Measurements from ENCODE around the gene CDS2. TPM values are rescaled to one million over a fixed set of nuclear protein-coding genes. Genes with fewer than 3 reads are reported as not detected.
A peak's percentile ranks its signal among the peaks of the same experiment; 100 is the strongest.

The CDS2 gene
- total and polyA plus RNA-seq, 10 of the 15 experiments (the other 5 are each of a cell fraction or from before 2014, with no cell fraction given): 11.5 to 94.7 (median 23.1) TPM

DNA sequence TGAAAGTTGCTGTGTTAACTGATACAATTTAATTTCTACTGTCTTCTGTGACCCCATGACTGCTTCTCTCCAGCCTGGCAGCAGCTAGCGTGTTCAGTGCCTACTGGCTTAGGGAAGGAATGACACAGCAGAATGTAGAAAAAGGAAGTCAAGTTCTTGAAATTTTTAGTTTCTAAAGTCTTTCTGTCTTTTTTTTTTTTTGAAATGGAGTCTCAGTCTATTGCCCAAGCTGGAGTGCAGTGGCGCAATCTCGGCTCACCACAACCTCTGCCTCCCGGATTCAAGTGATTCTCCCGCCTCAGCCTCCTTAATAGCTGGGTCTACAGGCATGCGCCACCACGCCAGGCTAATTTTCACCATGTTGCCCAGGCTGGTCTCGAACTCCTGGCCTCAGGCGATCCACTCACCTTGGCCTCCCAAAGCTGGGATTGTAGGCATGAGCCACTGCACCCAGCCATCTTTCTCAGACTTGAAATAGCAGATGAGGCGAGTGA lies 46.4 kb upstream of the CDS2 start (continued):
- TF ChIP-seq, protein P1, sequence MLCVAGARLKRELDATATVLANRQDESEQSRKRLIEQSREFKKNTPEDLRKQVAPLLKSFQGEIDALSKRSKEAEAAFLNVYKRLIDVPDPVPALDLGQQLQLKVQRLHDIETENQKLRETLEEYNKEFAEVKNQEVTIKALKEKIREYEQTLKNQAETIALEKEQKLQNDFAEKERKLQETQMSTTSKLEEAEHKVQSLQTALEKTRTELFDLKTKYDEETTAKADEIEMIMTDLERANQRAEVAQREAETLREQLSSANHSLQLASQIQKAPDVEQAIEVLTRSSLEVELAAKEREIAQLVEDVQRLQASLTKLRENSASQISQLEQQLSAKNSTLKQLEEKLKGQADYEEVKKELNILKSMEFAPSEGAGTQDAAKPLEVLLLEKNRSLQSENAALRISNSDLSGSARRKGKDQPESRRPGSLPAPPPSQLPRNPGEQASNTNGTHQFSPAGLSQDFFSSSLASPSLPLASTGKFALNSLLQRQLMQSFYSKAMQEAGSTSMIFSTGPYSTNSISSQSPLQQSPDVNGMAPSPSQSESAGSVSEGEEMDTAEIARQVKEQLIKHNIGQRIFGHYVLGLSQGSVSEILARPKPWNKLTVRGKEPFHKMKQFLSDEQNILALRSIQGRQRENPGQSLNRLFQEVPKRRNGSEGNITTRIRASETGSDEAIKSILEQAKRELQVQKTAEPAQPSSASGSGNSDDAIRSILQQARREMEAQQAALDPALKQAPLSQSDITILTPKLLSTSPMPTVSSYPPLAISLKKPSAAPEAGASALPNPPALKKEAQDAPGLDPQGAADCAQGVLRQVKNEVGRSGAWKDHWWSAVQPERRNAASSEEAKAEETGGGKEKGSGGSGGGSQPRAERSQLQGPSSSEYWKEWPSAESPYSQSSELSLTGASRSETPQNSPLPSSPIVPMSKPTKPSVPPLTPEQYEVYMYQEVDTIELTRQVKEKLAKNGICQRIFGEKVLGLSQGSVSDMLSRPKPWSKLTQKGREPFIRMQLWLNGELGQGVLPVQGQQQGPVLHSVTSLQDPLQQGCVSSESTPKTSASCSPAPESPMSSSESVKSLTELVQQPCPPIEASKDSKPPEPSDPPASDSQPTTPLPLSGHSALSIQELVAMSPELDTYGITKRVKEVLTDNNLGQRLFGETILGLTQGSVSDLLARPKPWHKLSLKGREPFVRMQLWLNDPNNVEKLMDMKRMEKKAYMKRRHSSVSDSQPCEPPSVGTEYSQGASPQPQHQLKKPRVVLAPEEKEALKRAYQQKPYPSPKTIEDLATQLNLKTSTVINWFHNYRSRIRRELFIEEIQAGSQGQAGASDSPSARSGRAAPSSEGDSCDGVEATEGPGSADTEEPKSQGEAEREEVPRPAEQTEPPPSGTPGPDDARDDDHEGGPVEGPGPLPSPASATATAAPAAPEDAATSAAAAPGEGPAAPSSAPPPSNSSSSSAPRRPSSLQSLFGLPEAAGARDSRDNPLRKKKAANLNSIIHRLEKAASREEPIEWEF (IDR thresholded peaks at IDR 0.05; ENCODE audit: insufficient replicate concordance, low read depth, low read length): no peak
- TF ChIP-seq, protein P2, sequence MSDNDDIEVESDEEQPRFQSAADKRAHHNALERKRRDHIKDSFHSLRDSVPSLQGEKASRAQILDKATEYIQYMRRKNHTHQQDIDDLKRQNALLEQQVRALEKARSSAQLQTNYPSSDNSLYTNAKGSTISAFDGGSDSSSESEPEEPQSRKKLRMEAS (IDR thresholded peaks at IDR 0.05; ENCODE audit: low read depth, low read length): no peak
- TF ChIP-seq NBN (IDR thresholded peaks at IDR 0.05): peak; percentile 85
- TF ChIP-seq FOS (IDR thresholded peaks at IDR 0.05; ENCODE audit: borderline replicate concordance, extremely low read depth, insufficient read length): no peak
- no peak for TF ChIP-seq STAT3 (IDR thresholded peaks at IDR 0.05; ENCODE audit: low read depth, low read length)
- TF ChIP-seq POLR2A (IDR thresholded peaks at IDR 0.05; ENCODE audit: low read depth, low read length): no peak
- no peak for TF ChIP-seq RCOR1 (conservative IDR thresholded peaks at IDR 0.05; ENCODE audit: low read depth, low read length)
- 0 out of 2 replicates have a peak, but pooled peaks have one; percentile 21 for TF ChIP-seq ZNF24 (IDR thresholded peaks at IDR 0.05)
- TF ChIP-seq SUPT20H (IDR thresholded peaks at IDR 0.05; ENCODE audit: borderline replicate concordance, control insufficient read depth, low read depth, low read length): no peak
- no peak for TF ChIP-seq MYB (IDR thresholded peaks at IDR 0.05; ENCODE audit: borderline replicate concordance, low read depth, low read length)
- peak; percentile 35; the same call in 1 of the 2 replicates for TF ChIP-seq YY1 (IDR thresholded peaks at IDR 0.05; ENCODE audit: low read depth, low read length)
- TF ChIP-seq SREBF1 (IDR thresholded peaks at IDR 0.05; ENCODE audit: low read length): no peak
- no peak for TF ChIP-seq NR2C1 (IDR thresholded peaks at IDR 0.05)
- TF ChIP-seq, protein P3, sequence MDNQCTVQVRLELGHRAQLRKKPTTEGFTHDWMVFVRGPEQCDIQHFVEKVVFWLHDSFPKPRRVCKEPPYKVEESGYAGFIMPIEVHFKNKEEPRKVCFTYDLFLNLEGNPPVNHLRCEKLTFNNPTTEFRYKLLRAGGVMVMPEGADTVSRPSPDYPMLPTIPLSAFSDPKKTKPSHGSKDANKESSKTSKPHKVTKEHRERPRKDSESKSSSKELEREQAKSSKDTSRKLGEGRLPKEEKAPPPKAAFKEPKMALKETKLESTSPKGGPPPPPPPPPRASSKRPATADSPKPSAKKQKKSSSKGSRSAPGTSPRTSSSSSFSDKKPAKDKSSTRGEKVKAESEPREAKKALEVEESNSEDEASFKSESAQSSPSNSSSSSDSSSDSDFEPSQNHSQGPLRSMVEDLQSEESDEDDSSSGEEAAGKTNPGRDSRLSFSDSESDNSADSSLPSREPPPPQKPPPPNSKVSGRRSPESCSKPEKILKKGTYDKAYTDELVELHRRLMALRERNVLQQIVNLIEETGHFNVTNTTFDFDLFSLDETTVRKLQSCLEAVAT (IDR thresholded peaks at IDR 0.05): no peak; the same call in 1 of the 2 replicates
- no peak for TF ChIP-seq EGR1 (IDR thresholded peaks at IDR 0.05; ENCODE audit: borderline replicate concordance in 1 of 2, low read depth in 2 of 2, low read length in 2 of 2)
- no peak for TF ChIP-seq CBX3 (IDR thresholded peaks at IDR 0.05; ENCODE audit: borderline replicate concordance, low read depth)
- no peak for TF ChIP-seq KAT2A (conservative IDR thresholded peaks at IDR 0.05; ENCODE audit: control insufficient read depth, low read depth, low read length)
- TF ChIP-seq, protein P4, sequence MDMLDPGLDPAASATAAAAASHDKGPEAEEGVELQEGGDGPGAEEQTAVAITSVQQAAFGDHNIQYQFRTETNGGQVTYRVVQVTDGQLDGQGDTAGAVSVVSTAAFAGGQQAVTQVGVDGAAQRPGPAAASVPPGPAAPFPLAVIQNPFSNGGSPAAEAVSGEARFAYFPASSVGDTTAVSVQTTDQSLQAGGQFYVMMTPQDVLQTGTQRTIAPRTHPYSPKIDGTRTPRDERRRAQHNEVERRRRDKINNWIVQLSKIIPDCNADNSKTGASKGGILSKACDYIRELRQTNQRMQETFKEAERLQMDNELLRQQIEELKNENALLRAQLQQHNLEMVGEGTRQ (IDR thresholded peaks at IDR 0.05; ENCODE audit: borderline replicate concordance, low read depth, low read length): no peak
- no peak for TF ChIP-seq GABPA (IDR thresholded peaks at IDR 0.05; ENCODE audit: low read depth)
- no peak for TF ChIP-seq TARDBP (IDR thresholded peaks at IDR 0.05; ENCODE audit: borderline replicate concordance)
- no peak for TF ChIP-seq MEF2B (IDR thresholded peaks at IDR 0.05; ENCODE audit: partially characterized antibody, poor library complexity, severe bottlenecking)
- TF ChIP-seq, protein P5, sequence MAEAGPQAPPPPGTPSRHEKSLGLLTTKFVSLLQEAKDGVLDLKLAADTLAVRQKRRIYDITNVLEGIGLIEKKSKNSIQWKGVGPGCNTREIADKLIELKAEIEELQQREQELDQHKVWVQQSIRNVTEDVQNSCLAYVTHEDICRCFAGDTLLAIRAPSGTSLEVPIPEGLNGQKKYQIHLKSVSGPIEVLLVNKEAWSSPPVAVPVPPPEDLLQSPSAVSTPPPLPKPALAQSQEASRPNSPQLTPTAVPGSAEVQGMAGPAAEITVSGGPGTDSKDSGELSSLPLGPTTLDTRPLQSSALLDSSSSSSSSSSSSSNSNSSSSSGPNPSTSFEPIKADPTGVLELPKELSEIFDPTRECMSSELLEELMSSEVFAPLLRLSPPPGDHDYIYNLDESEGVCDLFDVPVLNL (IDR thresholded peaks at IDR 0.05; ENCODE audit: low read depth, low read length): no peak
- TF ChIP-seq NR2F1 (conservative IDR thresholded peaks at IDR 0.05): 0 out of 2 replicates have a peak, but pooled peaks have one; percentile 32

All from GM12878 (cell line).